HCT116 (cell line): ENCODE results near the gene ACOX3. TPM values are rescaled to one million over a fixed set of nuclear protein-coding genes. Genes with fewer than 3 reads are reported as not detected.

Experiments
- ATAC-seq: fragments of 200-7000 bp; cut with Tn5 transposase; 2 replicates; pipeline ENCODE4 v1.9.1; 2020; ENCODE audit warnings: mild to moderate bottlenecking, moderate library complexity
- BruUV-seq: library from RNA; stranded (reverse); fragments of 400-500 nt; replicated peaks from 2 replicates; lab custom pipeline; 2021; lab: Mats Ljungman, UMichigan
- CTCF ChIA-PET: fragments of 300-600 bp; sonication (Branson Sonifier 250); formaldehyde crosslinking; loops from one replicate; lab custom pipeline; 2021; ENCODE audit warnings: antibody characterized with exemption; lab: Charles Lee
- POLR2A ChIA-PET: fragments of 300-600, 350-600 bp; sonication (Branson Sonifier 250); formaldehyde crosslinking; loops from one replicate; lab custom pipeline; 2021; ENCODE audit warnings: antibody characterized with exemption; lab: Charles Lee
- RAD21 ChIA-PET, 2 experiments: fragments of 300-600 bp; sonication (Branson Sonifier 250); formaldehyde crosslinking; loops; one replicate each; lab custom pipeline; 2023; ENCODE audit warnings: low total read pairs in 2 of 2; ENCODE audit not compliant: uncharacterized antibody in 2 of 2, unreplicated experiment in 2 of 2, low non-redundant PET in 1 of 2; lab: Charles Lee
- DNase-seq: peaks from one replicate; pipeline ENCODE4 v3.0.0-alpha.2; 2010; ENCODE audit warnings: low read depth, low spot score
- H2AFZ ChIP-seq: fragments of 200-600 bp; shearing (Covaris generic), sonication (generic); 2 replicates; pipeline ENCODE4 v1.6.1; 2017; ENCODE audit warnings: low read depth, mixed run types, mixed read lengths, antibody characterized with exemption, low read length; ENCODE audit not compliant: poor library complexity, severe bottlenecking
- H3K27ac ChIP-seq: 2 replicates; pipeline ENCODE4 v1.5.1; 2012; ENCODE audit warnings: low read depth, low read length
- H3K27me3 ChIP-seq: fragments of 200-600 bp; sonication (generic); 2 replicates; pipeline ENCODE4 v1.6.1; 2016; ENCODE audit warnings: mixed run types, low read length, mixed read lengths; ENCODE audit not compliant: insufficient read depth
- H3K36me3 ChIP-seq, 2 experiments: fragments of 200-500 bp in 1 of 2; fragments of 200-600 bp in 1 of 2; sonication (Bioruptor generic) in 1 of 2; sonication (generic) in 1 of 2; 2 replicates each; pipeline versions ENCODE4 v1.5.1 to v1.6.1; 2014 to 2016; ENCODE audit warnings: low read length in 2 of 2, inconsistent platforms in 1 of 2, mixed read lengths in 1 of 2, mixed run types in 1 of 2; ENCODE audit not compliant: insufficient read depth in 2 of 2, control insufficient read depth in 1 of 2
- H3K4me1 ChIP-seq, 2 experiments: fragments of 200-600 bp in 1 of 2; sonication (generic) in 1 of 2; 2 replicates each; pipeline versions ENCODE4 v1.5.1 to v1.6.1; 2012 to 2017; ENCODE audit warnings: low read length in 2 of 2, inconsistent platforms in 1 of 2, mild to moderate bottlenecking in 1 of 2, mixed read lengths in 1 of 2, mixed run types in 1 of 2, moderate library complexity in 1 of 2; ENCODE audit not compliant: insufficient read depth in 2 of 2, control insufficient read depth in 1 of 2
- H3K4me2 ChIP-seq: fragments of 200-600 bp; sonication (generic); 2 replicates; pipeline ENCODE4 v1.6.1; 2017; ENCODE audit warnings: mixed run types, low read length, mixed read lengths
- H3K4me3 ChIP-seq, 2 experiments: fragments of 200-600 bp in 1 of 2; sonication (generic) in 1 of 2; replicated peaks in 1 of 2; 2 replicates each; pipeline ENCODE4 v1.5.1; 2011 to 2016; ENCODE audit warnings: low read length in 2 of 2, control low read depth in 1 of 2, low read depth in 1 of 2, mild to moderate bottlenecking in 1 of 2, mixed read lengths in 1 of 2, mixed run types in 1 of 2
- H3K79me2 ChIP-seq: fragments of 200-600 bp; sonication (generic); 2 replicates; pipeline ENCODE4 v1.6.1; 2017; ENCODE audit warnings: mild to moderate bottlenecking, mixed run types, low read length, moderate library complexity, mixed read lengths; ENCODE audit not compliant: insufficient read depth
- H3K9ac ChIP-seq: fragments of 200-600 bp; sonication (generic); 2 replicates; pipeline ENCODE4 v1.6.1; 2016; ENCODE audit warnings: low read length, mixed read lengths
- H3K9me2 ChIP-seq: fragments of 200-600 bp; sonication (generic), shearing (Covaris generic); 2 replicates; pipeline ENCODE4 v1.6.1; 2017; ENCODE audit warnings: mixed run types, mild to moderate bottlenecking, moderate library complexity; ENCODE audit not compliant: insufficient read depth
- H3K9me3 ChIP-seq, 2 experiments: fragments of 200-500 bp in 1 of 2; fragments of 200-600 bp in 1 of 2; sonication (Bioruptor generic) in 1 of 2; sonication (generic) in 1 of 2; 2 replicates each; pipeline ENCODE4 v1.6.1; 2014 to 2017; ENCODE audit warnings: low read length in 2 of 2, mixed read lengths in 2 of 2, inconsistent platforms in 1 of 2, low read depth in 1 of 2, mild to moderate bottlenecking in 1 of 2, mixed run types in 1 of 2, moderate library complexity in 1 of 2; ENCODE audit not compliant: control insufficient read depth in 1 of 2, insufficient read depth in 1 of 2
- H4K20me1 ChIP-seq: fragments of 200-600 bp; sonication (generic), shearing (Covaris generic); 2 replicates; pipeline ENCODE4 v1.6.1; 2017; ENCODE audit warnings: mixed run types, mild to moderate bottlenecking, moderate library complexity; ENCODE audit not compliant: insufficient read depth
- CBX3 ChIP-seq: IDR thresholded peaks from 2 replicates; pipeline ENCODE4 v1.6.1; 2012; ENCODE audit warnings: low read depth
- EGR1 ChIP-seq: IDR thresholded peaks from 2 replicates; pipeline ENCODE4 v1.6.1; 2012; ENCODE audit warnings: low read depth
- ELF1 ChIP-seq: IDR thresholded peaks from 2 replicates; pipeline ENCODE4 v1.6.1; 2012; ENCODE audit warnings: low read depth, borderline replicate concordance
- EZH2 ChIP-seq: fragments of 200-600 bp; sonication (generic); IDR thresholded peaks from 2 replicates; pipeline ENCODE4 v1.6.1; 2017; ENCODE audit warnings: antibody characterized with exemption, mixed run types
- EZH2phosphoT487 ChIP-seq: fragments of 200-600 bp; IDR thresholded peaks from 2 replicates; pipeline ENCODE4 v1.6.1; 2018; ENCODE audit warnings: antibody characterized with exemption, borderline replicate concordance
- FOSL1 ChIP-seq: IDR thresholded peaks from 2 replicates; pipeline ENCODE4 v1.6.1; 2012; ENCODE audit warnings: low read depth
- JUND ChIP-seq: IDR thresholded peaks from 2 replicates; pipeline ENCODE4 v1.6.1; 2012
- RAD21 ChIP-seq: IDR thresholded peaks from 2 replicates; pipeline ENCODE4 v1.6.1; 2012; ENCODE audit warnings: low read depth, mild to moderate bottlenecking
- SP1 ChIP-seq: IDR thresholded peaks from 2 replicates; pipeline ENCODE4 v1.6.1; 2012; ENCODE audit warnings: low read depth
- TCF7L2 ChIP-seq: IDR thresholded peaks from 2 replicates; pipeline ENCODE4 v1.7.0; 2011; ENCODE audit warnings: borderline replicate concordance, inconsistent platforms; ENCODE audit not compliant: insufficient read depth, insufficient read length; ENCODE audit errors: extremely low read depth
- YY1 ChIP-seq: IDR thresholded peaks from 2 replicates; pipeline ENCODE4 v1.6.1; 2011; ENCODE audit warnings: low read length, low read depth, moderate library complexity, mild to moderate bottlenecking; ENCODE audit not compliant: insufficient replicate concordance; ENCODE audit errors: extremely low read depth
- ZNF274 ChIP-seq: fragments of 200-500 bp; sonication (Bioruptor generic); IDR thresholded peaks from 2 replicates; pipeline ENCODE4 v1.6.1; 2014; ENCODE audit warnings: mild to moderate bottlenecking, low read depth, low read length, inconsistent platforms
- intact Hi-C: fragments of 100-400 bp; cut with micrococcal nuclease; formaldehyde crosslinking; loops from 2 replicates; pipeline ENCODE4 v1.10.0; 2022
- total RNA-seq: library from RNA; stranded (reverse); gene quantifications from one replicate; pipeline ENCODE4 v1.2.1, GENCODE V29; 2021; ENCODE audit not compliant: unreplicated experiment
- TF ChIP-seq, protein P1 (sequence below): IDR thresholded peaks from 2 replicates; pipeline ENCODE4 v1.6.1; 2012
- TF ChIP-seq, protein P2 (sequence below): IDR thresholded peaks from 2 replicates; pipeline ENCODE4 v1.6.1; 2012
- TF ChIP-seq, protein P3 (sequence below): IDR thresholded peaks from 2 replicates; pipeline ENCODE4 v1.6.1; 2011; ENCODE audit warnings: mild to moderate bottlenecking, low read length, moderate library complexity; ENCODE audit not compliant: insufficient replicate concordance; ENCODE audit errors: extremely low read depth
- TF ChIP-seq, protein P4 (sequence below): IDR thresholded peaks from 2 replicates; pipeline ENCODE4 v1.6.1; 2012; ENCODE audit warnings: low read depth

The ACOX3 gene
- total RNA-seq, 1 experiment from 2014 or later, result 16.9 TPM

DNA sequence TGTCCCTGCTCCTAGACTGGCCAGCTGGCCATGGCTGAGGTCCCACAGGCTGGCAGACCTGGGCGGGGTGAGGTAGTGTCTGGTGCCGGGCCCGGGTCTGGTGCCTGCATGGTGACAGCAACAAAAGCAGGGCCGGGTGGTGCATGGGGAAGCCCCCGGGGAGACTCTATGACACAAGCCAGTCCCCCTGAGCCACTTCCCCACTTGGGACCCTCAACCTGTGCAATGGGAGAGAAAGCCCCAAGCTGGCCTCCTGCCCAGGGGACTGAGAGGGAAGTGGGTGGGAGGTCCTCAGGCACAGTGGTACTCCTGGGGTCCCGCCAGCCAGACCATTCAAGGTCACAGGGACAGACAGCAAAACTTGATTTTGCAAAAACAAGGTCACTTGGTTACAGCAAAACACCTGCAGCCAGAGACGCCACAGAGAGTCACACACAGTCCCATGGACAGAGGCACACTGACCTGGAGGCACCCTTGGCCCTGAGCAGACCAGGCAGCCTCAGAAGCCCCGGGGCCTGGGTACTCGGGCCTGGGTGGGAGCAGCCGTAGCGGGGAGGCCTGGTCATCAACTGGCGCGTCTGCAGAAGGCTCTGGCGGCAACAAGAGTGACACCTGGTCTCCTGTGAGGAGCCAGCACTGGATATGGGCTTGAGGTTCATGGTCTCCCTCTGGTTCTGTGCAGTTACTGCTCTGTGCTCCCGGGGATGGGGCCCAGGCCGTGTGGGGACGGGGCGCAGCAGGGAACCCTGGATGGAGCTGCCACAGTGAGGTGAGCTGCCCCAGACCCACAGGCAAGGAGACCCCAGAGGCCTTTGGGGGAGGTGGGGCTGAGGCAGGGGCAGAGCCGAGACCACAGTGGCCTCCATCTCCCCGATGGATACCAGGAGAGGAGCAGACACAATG lies 110.4 kb downstream of the ACOX3 start:
- H3K9ac ChIP-seq, result no peak overlapping the region
- H3K36me3 ChIP-seq, result no peaks in the 10 kb centered on the region
- no peak overlapping the region for H3K4me3 ChIP-seq
- H3K9me2 ChIP-seq, result no peaks in the 10 kb centered on the region
- ChIA-PET RAD21 (no interaction called here), POLR2A (no interaction called here), CTCF (no interaction called here)
- H3K9me3 ChIP-seq, result peaks cover 0 to 2% of the 10 kb centered on the region in 2 experiments; a peak in 1 of 4 replicates
- intact Hi-C loops, result no loop called here
- H3K27me3 ChIP-seq, result no peaks in the 10 kb centered on the region
- no peak overlapping the region for H3K4me2 ChIP-seq
- H3K27ac ChIP-seq, result no peak overlapping the region
- TF ChIP-seq ELF1 (no peak), TCF7L2 (no peak), FOSL1 (no peak), EGR1 (no peak), JUND (no peak), CBX3 (no peak), YY1 (no peak), ZNF274 (no peak), EZH2phosphoT487 (no peak), EZH2 (no peak), RAD21 (no peak), SP1 (no peak)
- TF ChIP-seq, protein P1, sequence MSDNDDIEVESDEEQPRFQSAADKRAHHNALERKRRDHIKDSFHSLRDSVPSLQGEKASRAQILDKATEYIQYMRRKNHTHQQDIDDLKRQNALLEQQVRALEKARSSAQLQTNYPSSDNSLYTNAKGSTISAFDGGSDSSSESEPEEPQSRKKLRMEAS, result no peak
- TF ChIP-seq, protein P2, sequence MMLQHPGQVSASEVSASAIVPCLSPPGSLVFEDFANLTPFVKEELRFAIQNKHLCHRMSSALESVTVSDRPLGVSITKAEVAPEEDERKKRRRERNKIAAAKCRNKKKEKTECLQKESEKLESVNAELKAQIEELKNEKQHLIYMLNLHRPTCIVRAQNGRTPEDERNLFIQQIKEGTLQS, result no peak
- TF ChIP-seq, protein P3, sequence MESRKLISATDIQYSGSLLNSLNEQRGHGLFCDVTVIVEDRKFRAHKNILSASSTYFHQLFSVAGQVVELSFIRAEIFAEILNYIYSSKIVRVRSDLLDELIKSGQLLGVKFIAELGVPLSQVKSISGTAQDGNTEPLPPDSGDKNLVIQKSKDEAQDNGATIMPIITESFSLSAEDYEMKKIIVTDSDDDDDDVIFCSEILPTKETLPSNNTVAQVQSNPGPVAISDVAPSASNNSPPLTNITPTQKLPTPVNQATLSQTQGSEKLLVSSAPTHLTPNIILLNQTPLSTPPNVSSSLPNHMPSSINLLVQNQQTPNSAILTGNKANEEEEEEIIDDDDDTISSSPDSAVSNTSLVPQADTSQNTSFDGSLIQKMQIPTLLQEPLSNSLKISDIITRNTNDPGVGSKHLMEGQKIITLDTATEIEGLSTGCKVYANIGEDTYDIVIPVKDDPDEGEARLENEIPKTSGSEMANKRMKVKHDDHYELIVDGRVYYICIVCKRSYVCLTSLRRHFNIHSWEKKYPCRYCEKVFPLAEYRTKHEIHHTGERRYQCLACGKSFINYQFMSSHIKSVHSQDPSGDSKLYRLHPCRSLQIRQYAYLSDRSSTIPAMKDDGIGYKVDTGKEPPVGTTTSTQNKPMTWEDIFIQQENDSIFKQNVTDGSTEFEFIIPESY, result no peak
- TF ChIP-seq, protein P4, sequence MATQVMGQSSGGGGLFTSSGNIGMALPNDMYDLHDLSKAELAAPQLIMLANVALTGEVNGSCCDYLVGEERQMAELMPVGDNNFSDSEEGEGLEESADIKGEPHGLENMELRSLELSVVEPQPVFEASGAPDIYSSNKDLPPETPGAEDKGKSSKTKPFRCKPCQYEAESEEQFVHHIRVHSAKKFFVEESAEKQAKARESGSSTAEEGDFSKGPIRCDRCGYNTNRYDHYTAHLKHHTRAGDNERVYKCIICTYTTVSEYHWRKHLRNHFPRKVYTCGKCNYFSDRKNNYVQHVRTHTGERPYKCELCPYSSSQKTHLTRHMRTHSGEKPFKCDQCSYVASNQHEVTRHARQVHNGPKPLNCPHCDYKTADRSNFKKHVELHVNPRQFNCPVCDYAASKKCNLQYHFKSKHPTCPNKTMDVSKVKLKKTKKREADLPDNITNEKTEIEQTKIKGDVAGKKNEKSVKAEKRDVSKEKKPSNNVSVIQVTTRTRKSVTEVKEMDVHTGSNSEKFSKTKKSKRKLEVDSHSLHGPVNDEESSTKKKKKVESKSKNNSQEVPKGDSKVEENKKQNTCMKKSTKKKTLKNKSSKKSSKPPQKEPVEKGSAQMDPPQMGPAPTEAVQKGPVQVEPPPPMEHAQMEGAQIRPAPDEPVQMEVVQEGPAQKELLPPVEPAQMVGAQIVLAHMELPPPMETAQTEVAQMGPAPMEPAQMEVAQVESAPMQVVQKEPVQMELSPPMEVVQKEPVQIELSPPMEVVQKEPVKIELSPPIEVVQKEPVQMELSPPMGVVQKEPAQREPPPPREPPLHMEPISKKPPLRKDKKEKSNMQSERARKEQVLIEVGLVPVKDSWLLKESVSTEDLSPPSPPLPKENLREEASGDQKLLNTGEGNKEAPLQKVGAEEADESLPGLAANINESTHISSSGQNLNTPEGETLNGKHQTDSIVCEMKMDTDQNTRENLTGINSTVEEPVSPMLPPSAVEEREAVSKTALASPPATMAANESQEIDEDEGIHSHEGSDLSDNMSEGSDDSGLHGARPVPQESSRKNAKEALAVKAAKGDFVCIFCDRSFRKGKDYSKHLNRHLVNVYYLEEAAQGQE, result no peak
- no peaks in the 10 kb centered on the region for H3K79me2 ChIP-seq
- BruUV-seq, result no TSS peak
- H2AFZ ChIP-seq, result no peak overlapping the region
- H4K20me1 ChIP-seq, result no peaks in the 10 kb centered on the region
- no peaks in the 10 kb centered on the region for H3K4me1 ChIP-seq
- ATAC-seq (no peak), DNase-seq (no peak)
